Tibial artery (tissue), 4 donors: Measurements from ENCODE around the gene RETREG3.

Experiments used
- DNase-seq, 2 donors: peaks; one replicate each; pipeline ENCODE4 v3.0.0-alpha.2; 2019
- H3K27ac ChIP-seq, 2 donors: fragments of 200-600 bp; sonication (generic) in 1 of 2; 1 replicate in 1 of 2; 2 replicates in 1 of 2; pipeline ENCODE4 v1.5.1; 2018 to 2019; ENCODE audit warnings: mild to moderate bottlenecking in 1 of 2
- H3K27me3 ChIP-seq, 2 donors: fragments of 200-600 bp; sonication (generic) in 1 of 2; one replicate each; pipeline versions ENCODE4 v1.5.1 to v1.6.0; 2016 to 2019
- H3K36me3 ChIP-seq, 3 donors: fragments of 200-600 bp; sonication (generic) in 2 of 3; one replicate each; pipeline ENCODE4 v1.5.1; 2016 to 2019; ENCODE audit warnings: mild to moderate bottlenecking in 2 of 3
- H3K4me1 ChIP-seq, 4 donors: fragments of 200-600 bp; sonication (generic) in 2 of 4; 1 replicate in 3 of 4; 2 replicates in 1 of 4; pipeline ENCODE4 v1.5.1; 2016 to 2019
- H3K4me3 ChIP-seq, 2 donors: fragments of 200-600 bp; sonication (generic) in 1 of 2; 1 replicate in 1 of 2; 2 replicates in 1 of 2; pipeline ENCODE4 v1.5.1; 2018 to 2019; ENCODE audit warnings: mild to moderate bottlenecking in 2 of 2
- H3K9me3 ChIP-seq, 3 donors: fragments of 200-600 bp; sonication (generic) in 1 of 3; one replicate each; pipeline ENCODE4 v1.5.1; 2016 to 2019
- CTCF ChIP-seq, 2 experiments: fragments of 200-600 bp in 1 of 2; fragments of 450-650 bp in 1 of 2; IDR thresholded peaks; one replicate each; pipeline ENCODE4 v1.5.1; 2017 to 2019; ENCODE audit warnings: antibody characterized with exemption in 2 of 2, mild to moderate bottlenecking in 1 of 2, moderate library complexity in 1 of 2
- intact Hi-C: fragments of 100-400 bp; cut with DNase I; formaldehyde crosslinking; loops from one replicate; pipeline ENCODE4 v1.15.0; 2023; ENCODE audit warnings: low total_unique reads

Gene RETREG3

GRCh38 chr17:42586514-42587230, 22.5 kb downstream of the RETREG3 start:
- Histone ChIP-seq H3K9me3 (no peaks in the 10 kb centered on the region), H3K27me3 (no peaks in the 10 kb centered on the region), H3K4me3 (no peak overlapping the region), H3K36me3 (peaks cover 80 to 100% (median 100%) of the 10 kb centered on the region in 3 donors), H3K27ac (no peak overlapping the region), H3K4me1 (peaks cover 0 to 13% (median 5%) of the 10 kb centered on the region in 4 donors)
- intact Hi-C loops, result loop anchor here (10.0 kb wide), 1 partner anchor 178 kb away; the partner anchor contains the start of gene RAMP2
- DNase-seq, result no peak
- no peak for TF ChIP-seq CTCF (IDR thresholded peaks at IDR 0.05)

GRCh38 chr17:42585353-42585752, 23.8 kb downstream of the RETREG3 start:
- Histone ChIP-seq H3K4me3 (no peak overlapping the region), H3K36me3 (peaks cover 76 to 100% (median 99%) of the 10 kb centered on the region in 3 donors), H3K9me3 (no peaks in the 10 kb centered on the region), H3K27me3 (no peaks in the 10 kb centered on the region), H3K27ac (no peak overlapping the region), H3K4me1 (peaks cover 0 to 13% (median 5%) of the 10 kb centered on the region in 4 donors)
- DNase-seq, result no peak
- no peak for TF ChIP-seq CTCF (IDR thresholded peaks at IDR 0.05)
- intact Hi-C loops, result loop anchor here (10.0 kb wide), 1 partner anchor 179 kb away; the partner anchor contains the start of gene RAMP2

GRCh38 chr17:42584880-42585279, 24.3 kb downstream of the RETREG3 start:
- DNase-seq, result no peak
- H3K36me3 ChIP-seq, result peaks cover 73 to 100% (median 99%) of the 10 kb centered on the region in 3 donors
- H3K9me3 ChIP-seq, result no peaks in the 10 kb centered on the region
- TF ChIP-seq CTCF (IDR thresholded peaks at IDR 0.05), result no peak
- peaks cover 0 to 13% (median 5%) of the 10 kb centered on the region in 4 donors for H3K4me1 ChIP-seq
- H3K27me3 ChIP-seq, result no peaks in the 10 kb centered on the region
- H3K27ac ChIP-seq, result no peak overlapping the region
- no peak overlapping the region for H3K4me3 ChIP-seq
- intact Hi-C loops, result loop anchor here (10.0 kb wide), 1 partner anchor 180 kb away; the partner anchor contains the start of gene RAMP2

GRCh38 chr17:42581744-42582270, 27.4 kb downstream of the RETREG3 start:
- peaks cover 55 to 74% (median 71%) of the 10 kb centered on the region in 3 donors for H3K36me3 ChIP-seq
- no peak overlapping the region for H3K4me3 ChIP-seq
- H3K9me3 ChIP-seq, result no peaks in the 10 kb centered on the region
- no peak for DNase-seq
- intact Hi-C loops, result loop anchor here (10.0 kb wide), 1 partner anchor 183 kb away; the partner anchor contains the start of gene RAMP2
- peaks cover 0 to 30% (median 21%) of the 10 kb centered on the region in 4 donors for H3K4me1 ChIP-seq
- TF ChIP-seq CTCF (IDR thresholded peaks at IDR 0.05), result no peak
- no peaks in the 10 kb centered on the region for H3K27me3 ChIP-seq
- no peak overlapping the region for H3K27ac ChIP-seq

GRCh38 chr17:42579794-42580551, 29.2 kb downstream of the RETREG3 start:
- Histone ChIP-seq H3K4me1 (peaks cover 0 to 21% (median 19%) of the 10 kb centered on the region in 4 donors), H3K36me3 (peaks cover 40 to 62% (median 53%) of the 10 kb centered on the region in 3 donors), H3K9me3 (no peaks in the 10 kb centered on the region), H3K4me3 (no peak overlapping the region), H3K27me3 (no peaks in the 10 kb centered on the region), H3K27ac (no peak overlapping the region)
- no peak for TF ChIP-seq CTCF (IDR thresholded peaks at IDR 0.05)
- intact Hi-C loops, result loop anchor here (10.0 kb wide), 1 partner anchor 185 kb away; the partner anchor contains the start of gene RAMP2
- DNase-seq, result no peak
